HG03565 (cell line): ENCODE results near the gene SHISAL2B.
"Not testable (repeated sequence)": the region's sequence is repeated elsewhere in the genome, so short reads cannot be mapped to it uniquely, and the experiment has no call there.

Experiments used
- ATAC-seq: cut with Tn5 transposase; IDR thresholded peaks from one replicate; pipeline ENCODE4 v1.9.1; 2021; ENCODE audit warnings: mild to moderate bottlenecking, moderate library complexity; ENCODE audit not compliant: unreplicated experiment

The SHISAL2B gene

GRCh38 chr5:64690417-64691151 lies at the start of gene SHISAL2B:
Gene SHISAL2B, plus strand, starts transcription at chr5:64690503. Its CDS starts 121 bp downstream, at chr5:64690624.
- ATAC-seq, result no peak

GRCh38 chr5:64644831-64645230 lies 45.5 kb upstream of the SHISAL2B start:
- no peak for ATAC-seq

GRCh38 chr5:64646169-64646568 lies 44.1 kb upstream of the SHISAL2B start:
- no peak for ATAC-seq

GRCh38 chr5:64649512-64649911 lies 40.8 kb upstream of the SHISAL2B start:
- ATAC-seq, result no peak

GRCh38 chr5:64653766-64654560 lies 36.3 kb upstream of the SHISAL2B start:
- ATAC-seq, result no peak

- no peak for ATAC-seq
These were observed 35.8 kb upstream of the SHISAL2B start for GRCh38 chr5:64654561-64654938.

- ATAC-seq, result no peak
These were observed 34.7 kb upstream of the SHISAL2B start for GRCh38 chr5:64655596-64655995.

- ATAC-seq, result no peak
These were observed 31.0 kb upstream of the SHISAL2B start for GRCh38 chr5:64659289-64659688.

- ATAC-seq, result not testable (repeated sequence)
These were observed 27.1 kb upstream of the SHISAL2B start for GRCh38 chr5:64663181-64663580.

GRCh38 chr5:64665243-64665642 lies 25.1 kb upstream of the SHISAL2B start:
- ATAC-seq, result no peak

GRCh38 chr5:64666078-64666477 lies 24.2 kb upstream of the SHISAL2B start:
- no peak for ATAC-seq

GRCh38 chr5:64667068-64667467 lies 23.2 kb upstream of the SHISAL2B start:
- ATAC-seq, result no peak

GRCh38 chr5:64670277-64670676 lies 20.0 kb upstream of the SHISAL2B start:
- ATAC-seq, result no peak

- ATAC-seq, result no peak
These were observed 18.6 kb upstream of the SHISAL2B start for GRCh38 chr5:64671678-64672077.

GRCh38 chr5:64678374-64678773 lies 11.9 kb upstream of the SHISAL2B start:
- ATAC-seq, result no peak

GRCh38 chr5:64680289-64680688 lies 10.0 kb upstream of the SHISAL2B start:
- ATAC-seq, result no peak

- ATAC-seq, result no peak
These were observed 7.7 kb upstream of the SHISAL2B start for GRCh38 chr5:64682608-64683007.

GRCh38 chr5:64685866-64686265 lies 4.4 kb upstream of the SHISAL2B start:
- ATAC-seq, result no peak

GRCh38 chr5:64688391-64688790 lies 1.9 kb upstream of the SHISAL2B start:
- no peak for ATAC-seq

- ATAC-seq, result no peak
These were observed 1.3 kb upstream of the SHISAL2B start for GRCh38 chr5:64688965-64689364.

- ATAC-seq, result no peak
These were observed 243 bp upstream of the SHISAL2B start for GRCh38 chr5:64690104-64690416.

GRCh38 chr5:64691291-64691690 lies 988 bp downstream of the SHISAL2B start:
- no peak for ATAC-seq
